K562 (cell line): ENCODE data around the gene TOR1AIP2. TPM values are rescaled to one million over a fixed set of nuclear protein-coding genes. Genes with fewer than 3 reads are reported as not detected.

Experiments
- ATAC-seq: fragments of 200-7000 bp; cut with Tn5 transposase; 3 replicates; pipeline ENCODE4 v1.9.1; 2020; ENCODE audit warnings: moderate library complexity
- BruUV-seq: library from RNA; stranded (reverse); fragments of 400-500 nt; replicated peaks from 2 replicates; lab custom pipeline; 2021; lab: Mats Ljungman, UMichigan
- CTCF ChIA-PET: fragments of 300-600 bp; formaldehyde crosslinking; extraction: SDS; loops from one replicate; lab custom pipeline; 2021; ENCODE audit warnings: low intra/inter-chr PET ratio; lab: Yijun Ruan, JAX
- POLR2A ChIA-PET: fragments of 300-600, 350-650 bp; sonication (Branson Sonifier 250); formaldehyde crosslinking; extraction: SDS; loops from one replicate; lab custom pipeline; 2021; ENCODE audit warnings: antibody characterized with exemption, inconsistent platforms; lab: Yijun Ruan, JAX
- DNase-seq, 4 experiments: peaks; one replicate each; pipeline versions ENCODE4 v3.0.0 to v3.0.0-alpha.2; 2011 to 2018; ENCODE audit warnings: low spot score in 3 of 4, mixed read lengths in 3 of 4; ENCODE audit errors: extremely low read depth in 1 of 4
- FAIRE-seq: peaks from 2 replicates; lab custom pipeline; 2011; peaks lifted over from hg19 to GRCh38; lab: Jason Lieb, UNC
- H2AFZ ChIP-seq: 2 replicates; pipeline ENCODE4 v1.6.0; 2011; ENCODE audit warnings: low read depth, low read length, control low read depth, inconsistent platforms
- H3K27ac ChIP-seq: fragments of 200-600 bp; 3 replicates; pipeline ENCODE4 v1.8.0; 2011; ENCODE audit warnings: low read depth, mild to moderate bottlenecking, control low read depth, inconsistent platforms, low read length, moderate library complexity, mixed read lengths; ENCODE audit errors: extremely low read depth
- H3K27me3 ChIP-seq, 2 experiments: fragments of 300-600 bp in 1 of 2; 2 replicates in 1 of 2; 3 replicates in 1 of 2; pipeline versions ENCODE4 v1.6.0 to v1.8.0; 2011; ENCODE audit warnings: inconsistent platforms in 2 of 2, low read length in 2 of 2, mild to moderate bottlenecking in 1 of 2, mixed read lengths in 1 of 2, moderate library complexity in 1 of 2; ENCODE audit not compliant: control insufficient read depth in 2 of 2, insufficient read depth in 2 of 2
- H3K36me3 ChIP-seq: fragments of 300-600 bp; 3 replicates; pipeline ENCODE4 v1.8.0; 2011; ENCODE audit warnings: mild to moderate bottlenecking, low read length, inconsistent platforms; ENCODE audit not compliant: control insufficient read depth, insufficient read depth
- H3K4me1 ChIP-seq, 2 experiments: fragments of 200-600 bp in 1 of 2; replicated peaks in 1 of 2; 2 replicates in 1 of 2; 3 replicates in 1 of 2; pipeline versions ENCODE4 v1.5.1 to v1.8.0; 2011; ENCODE audit warnings: inconsistent platforms in 2 of 2, low read length in 2 of 2, mild to moderate bottlenecking in 1 of 2, mixed read lengths in 1 of 2, moderate library complexity in 1 of 2; ENCODE audit not compliant: control insufficient read depth in 2 of 2, insufficient read depth in 2 of 2
- H3K4me2 ChIP-seq: 2 replicates; pipeline ENCODE4 v1.6.1; 2011; ENCODE audit warnings: low read length, control low read depth, inconsistent platforms, mixed read lengths; ENCODE audit not compliant: insufficient read depth
- H3K4me3 ChIP-seq: fragments of 200-600 bp; sonication (generic), shearing (Covaris generic); 2 replicates; pipeline ENCODE4 v1.5.1; 2016; ENCODE audit warnings: control low read depth, inconsistent platforms
- H3K79me2 ChIP-seq: fragments of 200-600 bp; 3 replicates; pipeline ENCODE4 v1.8.0; 2011; ENCODE audit warnings: low read length, inconsistent platforms; ENCODE audit not compliant: control insufficient read depth, insufficient read depth
- H3K9ac ChIP-seq, 2 experiments: 2 replicates each; pipeline versions ENCODE4 v1.6.0 to v1.6.1; 2011; ENCODE audit warnings: low read depth in 2 of 2, low read length in 2 of 2, control low read depth in 1 of 2, inconsistent platforms in 1 of 2, mild to moderate bottlenecking in 1 of 2, mixed read lengths in 1 of 2; ENCODE audit not compliant: insufficient read depth in 1 of 2
- H3K9me1 ChIP-seq: one replicate; pipeline ENCODE4 v1.6.0; 2011; ENCODE audit warnings: inconsistent platforms, mild to moderate bottlenecking, low read length, moderate library complexity; ENCODE audit not compliant: control insufficient read depth, insufficient read depth
- H3K9me3 ChIP-seq: replicated peaks from 2 replicates; pipeline ENCODE4 v1.5.1; 2011; ENCODE audit warnings: low read depth, low read length, inconsistent platforms; ENCODE audit not compliant: control insufficient read depth, insufficient read depth
- H4K20me1 ChIP-seq: replicated peaks from 2 replicates; pipeline ENCODE4 v1.6.1; 2011; ENCODE audit warnings: low read length, inconsistent platforms, mixed read lengths; ENCODE audit not compliant: control insufficient read depth, insufficient read depth
- HOMEZ ChIP-seq: fragments of 250-450 bp; sonication (Bioruptor Pico); IDR thresholded peaks from 2 replicates; pipeline ENCODE4 v1.4.0; 2020; ENCODE audit warnings: mild to moderate bottlenecking, moderate library complexity
- SMARCA5 ChIP-seq: fragments of 450-650 bp; IDR thresholded peaks from 2 replicates; pipeline ENCODE4 v1.6.1; 2016
- VEZF1 ChIP-seq: fragments of 200-800 bp; sonication (Bioruptor generic); IDR thresholded peaks from 2 replicates; pipeline ENCODE4 v1.6.1; 2017; ENCODE audit warnings: missing genetic modification characterization, missing compliant biosample characterization
- ZNF263 ChIP-seq: sonication (generic); formaldehyde crosslinking; IDR thresholded peaks from 2 replicates; pipeline ENCODE4 v1.8.0; 2022; ENCODE audit warnings: mild to moderate bottlenecking, missing genetic modification reagents, borderline replicate concordance
- WGBS: fragments of 100-300 bp; shearing (Covaris generic); methylation state at CpG from one replicate; pipeline ENCODE4 v1.1.6; 2016; ENCODE audit warnings: low coverage, mixed read lengths; ENCODE audit not compliant: insufficient coverage; ENCODE audit errors: missing lambda C conversion rate; 5-methylcytosine and 5-hydroxymethylcytosine counted together
- in situ Hi-C: fragments of 300-500 bp; cut with MboI; formaldehyde crosslinking; loops from 4 replicates; pipeline ENCODE4 v1.15.0; 2018; ENCODE audit warnings: inconsistent platforms, mixed read lengths
- intact Hi-C: fragments of 100-400 bp; cut with micrococcal nuclease; formaldehyde crosslinking; loops from 2 replicates; pipeline ENCODE4 v1.14.2; 2022
- polyA plus RNA-seq, 8 experiments: library from polyadenylated mRNA; depleted of rRNA in 4 of 8; stranded (reverse) in 5 of 8; unstranded in 3 of 8; fragments of >200 nt; fragmentation: Nextera tagmentation in 2 of 8; fragmentation: Illumina TruSeq in 1 of 8; extraction: Ambion mirVana in 2 of 8; extraction: Trizol in 1 of 8; gene quantifications; 2 replicates each; pipeline versions ENCODE4 v1.2.1 to v1.2.3, GENCODE V29; 2011 to 2014; ENCODE audit warnings: inconsistent platforms in 1 of 8, missing spikeins in 1 of 8
- total RNA-seq, 7 experiments: library from RNA; depleted of rRNA in 6 of 7; stranded (reverse); fragments of >200 nt in 6 of 7; fragmentation: Illumina TruSeq in 2 of 7; extraction: Trizol in 2 of 7; gene quantifications; 2 replicates each; pipeline versions ENCODE4 v1.2.1 to v1.2.3, GENCODE V29; 2011 to 2021; ENCODE audit warnings: low replicate concordance in 1 of 7
- TF ChIP-seq, protein P1 (sequence below), 2 experiments: fragments of 450-650 bp; IDR thresholded peaks; 2 replicates each; pipeline ENCODE4 v1.6.1; 2016; ENCODE audit warnings: mild to moderate bottlenecking in 2 of 2, borderline replicate concordance in 1 of 2, low read depth in 1 of 2, moderate library complexity in 1 of 2
- TF ChIP-seq, protein P2 (sequence below): fragments of 250-450 bp; sonication (Bioruptor Pico); IDR thresholded peaks from 2 replicates; pipeline ENCODE4 v1.4.0; 2020; ENCODE audit warnings: mild to moderate bottlenecking, moderate library complexity, borderline replicate concordance

TOR1AIP2 gene
- total and polyA plus RNA-seq, 9 of the 15 experiments (the other 6 are each of a cell fraction or from before 2014, with no cell fraction given) = 16.7 to 122 (median 41.4) TPM

DNA sequence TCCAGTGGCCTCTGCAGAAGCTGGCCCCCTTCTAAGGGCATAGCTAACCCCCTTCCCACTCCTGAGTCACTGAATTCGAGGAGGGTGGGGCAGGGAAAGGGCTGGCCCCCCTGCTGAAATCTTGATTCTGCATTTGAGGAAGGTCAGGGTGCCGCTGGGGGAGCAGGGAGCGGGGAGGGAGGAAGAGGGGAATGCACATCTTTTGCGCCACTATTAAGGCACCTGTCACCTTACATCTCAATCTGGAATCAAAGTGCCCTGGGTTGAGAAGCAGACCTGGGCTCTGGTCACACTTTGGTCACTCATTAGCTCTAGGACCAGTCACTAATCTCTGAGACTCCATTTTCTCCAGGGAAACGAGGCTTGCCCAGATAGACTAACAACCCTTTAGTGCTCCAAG lies 62.0 kb downstream of the TOR1AIP2 start:
- FAIRE-seq = no peak
- Histone ChIP-seq H3K36me3 (no peaks in the 10 kb centered on the region), H3K9me3 (no peaks in the 10 kb centered on the region), H3K4me2 (peak overlapping the region; percentile 94; the same call in 1 of the 2 replicates), H3K27me3 (peaks cover 48 to 69% of the 10 kb centered on the region in 2 experiments), H4K20me1 (peaks cover 3% of the 10 kb centered on the region; the same call in 1 of the 2 replicates), H3K9ac (no peak overlapping the region; a peak in 1 of 4 replicates), H3K9me1 (no peaks in the 10 kb centered on the region), H2AFZ (peak overlapping the region; percentile 91), H3K4me3 (peak overlapping the region; percentile 14; the same call in 1 of the 2 replicates), H3K4me1 (peaks cover 20 to 32% of the 10 kb centered on the region in 2 experiments), H3K27ac (no peak overlapping the region), H3K79me2 (no peaks in the 10 kb centered on the region)
- CTCF ChIA-PET = interaction anchor here (3.0 kb wide), 1 partner anchor 109 kb away, joined by 20 read pairs; no protein-coding TSS in a partner anchor
- intact Hi-C loops = loop anchor here (1.0 to 10.0 kb wide), 3 partner anchors 109 to 731 kb away; partner anchors contain the start of gene TOR3A
- no TSS peak for BruUV-seq
- TF ChIP-seq SMARCA5 = no peak
- peak; percentile 57 for TF ChIP-seq VEZF1 (CRISPR knock-in tag)
- TF ChIP-seq ZNF263 (CRISPR knock-in tag) = 0 out of 2 replicates have a peak, but pooled peaks have one; percentile 7
- TF ChIP-seq, protein P1, sequence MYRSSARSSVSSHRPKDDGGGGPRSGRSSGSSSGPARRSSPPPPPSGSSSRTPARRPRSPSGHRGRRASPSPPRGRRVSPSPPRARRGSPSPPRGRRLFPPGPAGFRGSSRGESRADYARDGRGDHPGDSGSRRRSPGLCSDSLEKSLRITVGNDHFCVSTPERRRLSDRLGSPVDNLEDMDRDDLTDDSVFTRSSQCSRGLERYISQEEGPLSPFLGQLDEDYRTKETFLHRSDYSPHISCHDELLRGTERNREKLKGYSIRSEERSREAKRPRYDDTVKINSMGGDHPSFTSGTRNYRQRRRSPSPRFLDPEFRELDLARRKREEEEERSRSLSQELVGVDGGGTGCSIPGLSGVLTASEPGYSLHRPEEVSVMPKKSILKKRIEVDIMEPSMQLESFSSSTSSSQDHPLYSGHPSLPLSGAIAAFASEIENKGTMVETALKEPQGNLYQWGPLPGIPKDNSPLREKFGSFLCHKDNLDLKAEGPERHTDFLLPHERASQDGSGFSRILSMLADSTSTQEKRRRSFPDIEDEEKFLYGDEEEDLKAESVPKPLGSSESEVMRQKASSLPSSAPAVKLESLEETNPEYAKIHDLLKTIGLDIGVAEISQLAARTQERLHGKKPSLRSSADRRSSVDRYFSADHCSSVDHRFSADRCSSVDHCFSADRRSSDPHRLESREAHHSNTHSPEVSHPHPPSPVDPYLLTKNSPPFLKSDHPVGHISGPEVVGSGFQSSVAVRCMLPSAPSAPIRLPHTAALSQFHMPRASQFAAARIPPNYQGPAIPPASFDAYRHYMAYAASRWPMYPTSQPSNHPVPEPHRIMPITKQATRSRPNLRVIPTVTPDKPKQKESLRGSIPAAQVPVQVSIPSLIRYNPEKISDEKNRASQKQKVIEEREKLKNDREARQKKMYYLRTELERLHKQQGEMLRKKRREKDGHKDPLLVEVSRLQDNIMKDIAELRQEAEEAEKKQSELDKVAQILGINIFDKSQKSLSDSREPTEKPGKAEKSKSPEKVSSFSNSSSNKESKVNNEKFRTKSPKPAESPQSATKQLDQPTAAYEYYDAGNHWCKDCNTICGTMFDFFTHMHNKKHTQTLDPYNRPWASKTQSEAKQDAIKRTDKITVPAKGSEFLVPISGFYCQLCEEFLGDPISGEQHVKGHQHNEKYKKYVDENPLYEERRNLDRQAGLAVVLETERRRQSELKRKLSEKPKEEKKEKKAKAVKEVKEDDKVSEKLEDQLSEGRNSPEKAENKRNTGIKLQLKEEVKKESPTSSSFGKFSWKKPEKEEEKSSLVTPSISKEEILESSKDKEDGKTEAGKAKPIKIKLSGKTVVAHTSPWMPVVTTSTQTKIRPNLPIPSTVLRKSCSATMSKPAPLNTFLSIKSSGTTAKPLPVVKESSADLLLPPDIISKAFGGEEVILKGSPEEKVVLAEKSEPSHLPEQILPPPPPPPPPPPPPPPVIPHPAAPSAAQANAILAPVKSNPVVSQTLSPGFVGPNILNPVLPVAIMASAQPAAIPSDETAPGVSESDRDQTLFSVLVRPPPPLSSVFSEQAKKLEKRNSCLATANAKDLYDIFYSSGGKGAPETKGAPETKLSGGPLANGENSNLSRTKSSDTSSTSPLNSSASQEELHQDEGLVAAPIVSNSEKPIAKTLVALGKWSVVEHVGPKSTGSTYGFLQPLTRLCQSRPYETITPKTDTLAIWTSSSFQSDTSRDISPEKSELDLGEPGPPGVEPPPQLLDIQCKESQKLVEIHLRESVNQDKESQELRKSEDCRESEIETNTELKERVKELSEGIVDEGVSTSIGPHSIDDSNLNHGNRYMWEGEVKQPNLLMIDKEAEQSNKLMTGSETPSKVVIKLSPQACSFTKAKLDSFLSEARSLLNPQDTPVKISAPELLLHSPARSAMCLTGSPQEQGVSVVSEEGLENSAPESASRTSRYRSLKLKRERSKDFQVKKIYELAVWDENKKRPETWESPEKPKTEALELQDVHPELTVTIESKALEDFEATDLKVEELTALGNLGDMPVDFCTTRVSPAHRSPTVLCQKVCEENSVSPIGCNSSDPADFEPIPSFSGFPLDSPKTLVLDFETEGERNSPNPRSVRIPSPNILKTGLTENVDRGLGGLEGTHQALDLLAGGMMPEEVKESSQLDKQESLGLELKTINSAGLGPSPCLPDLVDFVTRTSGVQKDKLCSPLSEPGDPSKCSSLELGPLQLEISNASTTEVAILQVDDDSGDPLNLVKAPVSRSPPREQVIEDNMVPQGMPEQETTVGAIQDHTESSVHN (IDR thresholded peaks at IDR 0.05; ENCODE audit: borderline replicate concordance in 1 of 2, low read depth in 1 of 2) = no peak
- TF ChIP-seq, protein P2, sequence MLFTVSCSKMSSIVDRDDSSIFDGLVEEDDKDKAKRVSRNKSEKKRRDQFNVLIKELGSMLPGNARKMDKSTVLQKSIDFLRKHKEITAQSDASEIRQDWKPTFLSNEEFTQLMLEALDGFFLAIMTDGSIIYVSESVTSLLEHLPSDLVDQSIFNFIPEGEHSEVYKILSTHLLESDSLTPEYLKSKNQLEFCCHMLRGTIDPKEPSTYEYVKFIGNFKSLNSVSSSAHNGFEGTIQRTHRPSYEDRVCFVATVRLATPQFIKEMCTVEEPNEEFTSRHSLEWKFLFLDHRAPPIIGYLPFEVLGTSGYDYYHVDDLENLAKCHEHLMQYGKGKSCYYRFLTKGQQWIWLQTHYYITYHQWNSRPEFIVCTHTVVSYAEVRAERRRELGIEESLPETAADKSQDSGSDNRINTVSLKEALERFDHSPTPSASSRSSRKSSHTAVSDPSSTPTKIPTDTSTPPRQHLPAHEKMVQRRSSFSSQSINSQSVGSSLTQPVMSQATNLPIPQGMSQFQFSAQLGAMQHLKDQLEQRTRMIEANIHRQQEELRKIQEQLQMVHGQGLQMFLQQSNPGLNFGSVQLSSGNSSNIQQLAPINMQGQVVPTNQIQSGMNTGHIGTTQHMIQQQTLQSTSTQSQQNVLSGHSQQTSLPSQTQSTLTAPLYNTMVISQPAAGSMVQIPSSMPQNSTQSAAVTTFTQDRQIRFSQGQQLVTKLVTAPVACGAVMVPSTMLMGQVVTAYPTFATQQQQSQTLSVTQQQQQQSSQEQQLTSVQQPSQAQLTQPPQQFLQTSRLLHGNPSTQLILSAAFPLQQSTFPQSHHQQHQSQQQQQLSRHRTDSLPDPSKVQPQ (CRISPR knock-in tag) = no peak
- TF ChIP-seq HOMEZ (CRISPR knock-in tag) = no peak
- ATAC-seq = no peak
- in situ Hi-C loops = no loop called here
- DNase-seq = no peak
- POLR2A ChIA-PET = interaction anchor here (0.6 to 0.9 kb wide), 3 partner anchors 10 to 271 kb away, joined by 3 to 8 read pairs (median 3); no protein-coding TSS in a partner anchor
- WGBS = 8% methylated on average over 5 of the region's 5 CpGs
